HepG2 (cell line): ENCODE measurements around the gene ADAD2. TPM values are rescaled to one million over a fixed set of nuclear protein-coding genes. Genes with fewer than 3 reads are reported as not detected.

Source experiments
- AFF4 ChIP-seq: sonication (generic); formaldehyde crosslinking; IDR thresholded peaks from 2 replicates; pipeline ENCODE4 v1.4.0; 2020; ENCODE audit warnings: missing genetic modification reagents
- DNMT1 ChIP-seq: sonication (generic); formaldehyde crosslinking; IDR thresholded peaks from 2 replicates; pipeline ENCODE4 v1.5.1; 2020; ENCODE audit warnings: mild to moderate bottlenecking, missing genetic modification reagents
- GTF3A ChIP-seq: sonication (generic); formaldehyde crosslinking; conservative IDR thresholded peaks from 2 replicates; pipeline ENCODE4 v1.4.0; 2020; ENCODE audit warnings: mild to moderate bottlenecking, missing genetic modification reagents
- HDAC1 ChIP-seq: sonication (generic); formaldehyde crosslinking; IDR thresholded peaks from 2 replicates; pipeline ENCODE4 v1.5.1; 2020; ENCODE audit warnings: mild to moderate bottlenecking, missing genetic modification reagents
- KLF16 ChIP-seq, 2 experiments: sonication (generic) in 1 of 2; formaldehyde crosslinking in 1 of 2; IDR thresholded peaks; 2 replicates each; pipeline versions ENCODE4 v1.6.1 to v1.8.0; 2016 to 2023; ENCODE audit warnings: missing genetic modification reagents in 2 of 2, missing compliant biosample characterization in 1 of 2
- MYPOP ChIP-seq: sonication (generic); formaldehyde crosslinking; IDR thresholded peaks from 2 replicates; pipeline ENCODE4 v1.8.1; 2023; ENCODE audit warnings: mild to moderate bottlenecking, moderate library complexity, missing genetic modification reagents
- RERE ChIP-seq: IDR thresholded peaks from 2 replicates; pipeline ENCODE4 v1.6.1; 2016; ENCODE audit warnings: low read depth, missing genetic modification reagents, missing compliant biosample characterization
- SIX1 ChIP-seq: sonication (generic); formaldehyde crosslinking; IDR thresholded peaks from 2 replicates; pipeline ENCODE4 v1.4.0; 2020; ENCODE audit warnings: missing genetic modification reagents, borderline replicate concordance
- SNAI1 ChIP-seq: sonication (generic); formaldehyde crosslinking; IDR thresholded peaks from 2 replicates; pipeline ENCODE4 v1.5.0; 2020; ENCODE audit warnings: mild to moderate bottlenecking, missing genetic modification reagents, borderline replicate concordance
- THAP11 ChIP-seq: IDR thresholded peaks from 2 replicates; pipeline ENCODE4 v1.6.1; 2016; ENCODE audit warnings: missing biosample characterization, missing genetic modification reagents
- ZKSCAN5 ChIP-seq: sonication (generic); formaldehyde crosslinking; IDR thresholded peaks from 2 replicates; pipeline ENCODE4 v1.5.1; 2020; ENCODE audit warnings: mild to moderate bottlenecking, missing genetic modification reagents
- ZNF354B ChIP-seq: sonication (generic); formaldehyde crosslinking; IDR thresholded peaks from 2 replicates; pipeline ENCODE4 v1.8.0; 2022; ENCODE audit warnings: mild to moderate bottlenecking, missing genetic modification reagents
- ZNF362 ChIP-seq: sonication (generic); formaldehyde crosslinking; IDR thresholded peaks from 2 replicates; pipeline ENCODE4 v1.4.0; 2020; ENCODE audit warnings: missing genetic modification reagents, mild to moderate bottlenecking, borderline replicate concordance
- ZNF441 ChIP-seq: sonication (generic); formaldehyde crosslinking; IDR thresholded peaks from 2 replicates; pipeline ENCODE4 v1.7.0; 2021; ENCODE audit warnings: missing genetic modification reagents, borderline replicate concordance
- ZNF547 ChIP-seq: sonication (generic); formaldehyde crosslinking; IDR thresholded peaks from 2 replicates; pipeline ENCODE4 v1.5.1; 2020; ENCODE audit warnings: mild to moderate bottlenecking, missing genetic modification reagents
- polyA plus RNA-seq, 8 experiments: library from polyadenylated mRNA; depleted of rRNA in 3 of 8; stranded (reverse) in 7 of 8; unstranded in 1 of 8; fragments of >200 nt; fragmentation: Illumina TruSeq in 4 of 8; extraction: Trizol in 4 of 8; gene quantifications; 2 replicates each; pipeline versions ENCODE4 v1.2.1 to v1.2.3, GENCODE V29; 2011 to 2016; ENCODE audit warnings: low read depth in 4 of 8, missing spikeins in 1 of 8, mixed read lengths in 1 of 8; ENCODE audit not compliant: insufficient read depth in 1 of 8
- total RNA-seq, 5 experiments: library from RNA; depleted of rRNA; stranded (reverse); fragments of >200 nt; fragmentation: Illumina TruSeq; extraction: Trizol; gene quantifications; 2 replicates each; pipeline ENCODE4 v1.2.3, GENCODE V29; 2016; ENCODE audit warnings: low read depth in 1 of 5

ADAD2 gene
- total and polyA plus RNA-seq, 2 of the 13 experiments (the other 11 are each of a cell fraction or from before 2014, with no cell fraction given) = not detected

- TF ChIP-seq AFF4 (CRISPR knock-in tag) (no peak), MYPOP (peak; percentile 41; the same call in 1 of the 2 replicates), SNAI1 (CRISPR knock-in tag) (0 out of 2 replicates have a peak, but pooled peaks have one; percentile 74), RERE (CRISPR knock-in tag) (no peak), KLF16 (CRISPR knock-in tag; IDR thresholded peaks at IDR 0.05) (no peak), DNMT1 (0 out of 2 replicates have a peak, but pooled peaks have one; percentile 56), SIX1 (CRISPR knock-in tag) (no peak), ZKSCAN5 (CRISPR knock-in tag) (no peak), THAP11 (CRISPR knock-in tag) (peak; percentile 62), ZNF354B (CRISPR knock-in tag) (no peak), ZNF547 (CRISPR knock-in tag) (no peak), ZNF441 (CRISPR knock-in tag) (no peak), ZNF362 (no peak), HDAC1 (CRISPR knock-in tag) (peak; percentile 97), GTF3A (CRISPR knock-in tag) (0 out of 2 replicates have a peak, but pooled peaks have one; percentile 56)
These were observed 45.9 kb upstream of the ADAD2 start, which contains the start of the genes DNAAF1 and HSDL1 (continued) for GRCh38 chr16:84144859-84145639.
